HuH-7.5 (cell line): ENCODE results near the gene OGFOD1.

ENCODE experiments used
- DNase-seq: peaks from one replicate; pipeline ENCODE4 v3.0.0; 2011; ENCODE audit warnings: low spot score

The OGFOD1 gene

GRCh38 chr16:56450986-56451752, at the start of gene OGFOD1, which contains the start of gene NUDT21:
Gene OGFOD1 (plus strand): TSS chr16:56451554. CDS start chr16:56451613, 59 bp downstream.
Gene NUDT21 (minus strand): TSS chr16:56451332. CDS start chr16:56451202, 130 bp downstream.
- peak; percentile 83 for DNase-seq

GRCh38 chr16:56405977-56406672, 45.2 kb upstream of the OGFOD1 start:
- no peak for DNase-seq

- no peak for DNase-seq
Measured at GRCh38 chr16:56408379-56409098, 42.8 kb upstream of the OGFOD1 start.

GRCh38 chr16:56409195-56409594, 42.2 kb upstream of the OGFOD1 start:
- no peak for DNase-seq

GRCh38 chr16:56411123-56411522, 40.2 kb upstream of the OGFOD1 start:
- DNase-seq, result no peak

- DNase-seq, result no peak
Measured at GRCh38 chr16:56411624-56412023, 39.7 kb upstream of the OGFOD1 start.

GRCh38 chr16:56413381-56413780, 38.0 kb upstream of the OGFOD1 start:
- no peak for DNase-seq

- no peak for DNase-seq
Measured at GRCh38 chr16:56414366-56414765, 37.0 kb upstream of the OGFOD1 start.

- no peak for DNase-seq
Measured at GRCh38 chr16:56415875-56416274, 35.5 kb upstream of the OGFOD1 start.

GRCh38 chr16:56417138-56417537, 34.2 kb upstream of the OGFOD1 start:
- DNase-seq, result no peak

GRCh38 chr16:56419740-56420548, 31.4 kb upstream of the OGFOD1 start:
- no peak for DNase-seq

- no peak for DNase-seq
Measured at GRCh38 chr16:56420613-56421012, 30.7 kb upstream of the OGFOD1 start.

- DNase-seq, result no peak
Measured at GRCh38 chr16:56421313-56421712, 30.0 kb upstream of the OGFOD1 start.

GRCh38 chr16:56421976-56422669, 29.2 kb upstream of the OGFOD1 start:
- DNase-seq, result no peak

GRCh38 chr16:56422896-56423441, 28.4 kb upstream of the OGFOD1 start:
- DNase-seq, result no peak

- DNase-seq, result no peak
Measured at GRCh38 chr16:56423584-56424403, 27.6 kb upstream of the OGFOD1 start.

GRCh38 chr16:56424404-56424764, 27.0 kb upstream of the OGFOD1 start:
- DNase-seq, result no peak

- DNase-seq, result no peak
Measured at GRCh38 chr16:56424791-56425438, 26.4 kb upstream of the OGFOD1 start.

- DNase-seq, result peak; percentile 71
Measured at GRCh38 chr16:56425439-56425832, 25.9 kb upstream of the OGFOD1 start, which contains the start of gene AMFR. Gene AMFR (minus strand): TSS chr16:56425545. CDS start chr16:56425327, 218 bp downstream.
